HepG2 (cell line): ENCODE measurements around the gene AXIN2. TPM values are rescaled to one million over a fixed set of nuclear protein-coding genes. Genes with fewer than 3 reads are reported as not detected.

Experiments
- ATAC-seq: fragments of 200-7000 bp; cut with Tn5 transposase; 3 replicates; pipeline ENCODE4 v1.9.1; 2020; ENCODE audit warnings: mild to moderate bottlenecking, moderate library complexity
- BruUV-seq: library from RNA; stranded (reverse); fragments of 400-500 nt; replicated peaks from 2 replicates; lab custom pipeline; 2021; lab: Mats Ljungman, UMichigan
- CTCF ChIA-PET: fragments of 300-600 bp; formaldehyde crosslinking; extraction: SDS; loops from one replicate; lab custom pipeline; 2021; ENCODE audit warnings: low total read pairs, inconsistent platforms, low intra/inter-chr PET ratio; lab: Yijun Ruan, JAX
- POLR2A ChIA-PET: fragments of 350-600 bp; sonication (Branson Sonifier 250); formaldehyde crosslinking; loops from one replicate; lab custom pipeline; 2020; ENCODE audit warnings: antibody characterized with exemption, inconsistent platforms; lab: Yijun Ruan, JAX
- DNase-seq: peaks from one replicate; pipeline ENCODE4 v3.0.0-alpha.2; 2015; ENCODE audit warnings: low spot score
- FAIRE-seq: peaks from 3 replicates; lab custom pipeline; 2011; peaks lifted over from hg19 to GRCh38; lab: Jason Lieb, UNC
- H2AFZ ChIP-seq: one replicate; pipeline ENCODE4 v1.6.1; 2011; ENCODE audit warnings: low read length, inconsistent platforms
- H3K27ac ChIP-seq: fragments of 300-600 bp; 3 replicates; pipeline ENCODE4 v1.8.0; 2011; ENCODE audit warnings: mixed run types, mild to moderate bottlenecking, mixed read lengths, low read length, inconsistent platforms; ENCODE audit not compliant: insufficient read depth; ENCODE audit errors: extremely low read length
- H3K27me3 ChIP-seq, 2 experiments: fragments of 200-600 bp in 1 of 2; 2 replicates in 1 of 2; 3 replicates in 1 of 2; pipeline versions ENCODE4 v1.6.0 to v1.8.0; 2011; ENCODE audit warnings: low read length in 2 of 2, mild to moderate bottlenecking in 2 of 2, moderate library complexity in 2 of 2, inconsistent platforms in 1 of 2; ENCODE audit not compliant: insufficient read depth in 2 of 2, control insufficient read depth in 1 of 2
- H3K36me3 ChIP-seq, 2 experiments: fragments of 200-600 bp in 1 of 2; replicated peaks in 1 of 2; 2 replicates in 1 of 2; 3 replicates in 1 of 2; pipeline versions ENCODE4 v1.5.1 to v1.8.0; 2011; ENCODE audit warnings: low read length in 2 of 2, inconsistent platforms in 1 of 2; ENCODE audit not compliant: insufficient read depth in 2 of 2, control insufficient read depth in 1 of 2
- H3K4me1 ChIP-seq: 2 replicates; pipeline ENCODE4 v1.5.1; 2012; ENCODE audit warnings: low read length, inconsistent platforms; ENCODE audit not compliant: insufficient read depth
- H3K4me2 ChIP-seq: 2 replicates; pipeline ENCODE4 v1.6.0; 2011; ENCODE audit warnings: low read depth, low read length, inconsistent platforms
- H3K4me3 ChIP-seq, 3 experiments: fragments of 200-600 bp in 1 of 3; sonication (generic), shearing (Covaris generic) in 1 of 3; replicated peaks in 1 of 3; 2 replicates each; pipeline ENCODE4 v1.5.1; 2011 to 2016; ENCODE audit warnings: low read length in 3 of 3, inconsistent platforms in 2 of 3, low read depth in 2 of 3, mild to moderate bottlenecking in 2 of 3, control low read depth in 1 of 3, mixed read lengths in 1 of 3; ENCODE audit not compliant: insufficient read depth in 1 of 3
- H3K79me2 ChIP-seq: one replicate; pipeline ENCODE4 v1.6.1; 2011; ENCODE audit warnings: low read length, inconsistent platforms; ENCODE audit not compliant: insufficient read depth
- H3K9ac ChIP-seq: 2 replicates; pipeline ENCODE4 v1.6.0; 2011; ENCODE audit warnings: mild to moderate bottlenecking, low read depth, low read length, inconsistent platforms; ENCODE audit not compliant: insufficient read depth
- H3K9me3 ChIP-seq: 2 replicates; pipeline ENCODE4 v1.5.1; 2012; ENCODE audit warnings: mild to moderate bottlenecking, low read length
- H4K20me1 ChIP-seq: 2 replicates; pipeline ENCODE4 v1.6.0; 2011; ENCODE audit warnings: inconsistent platforms, mild to moderate bottlenecking, low read length, moderate library complexity; ENCODE audit not compliant: insufficient read depth
- AGO2 ChIP-seq: fragments of 200-400 bp; formaldehyde crosslinking; optimal IDR thresholded peaks from 2 replicates; pipeline ENCODE3; 2017; ENCODE audit warnings: mild to moderate bottlenecking, low read depth, low read length, moderate library complexity
- ARNT2 ChIP-seq: sonication (generic); formaldehyde crosslinking; IDR thresholded peaks from 2 replicates; pipeline ENCODE4 v1.8.0; 2022; ENCODE audit warnings: mild to moderate bottlenecking, low read depth, missing genetic modification reagents, moderate library complexity
- FOXJ3 ChIP-seq: sonication (generic); formaldehyde crosslinking; IDR thresholded peaks from 2 replicates; pipeline ENCODE4 v1.4.0; 2020; ENCODE audit warnings: missing genetic modification reagents, mild to moderate bottlenecking, borderline replicate concordance
- FOXK2 ChIP-seq: fragments of 450-650 bp; IDR thresholded peaks from 2 replicates; pipeline ENCODE4 v1.6.1; 2016
- GLI4 ChIP-seq: sonication (generic); formaldehyde crosslinking; IDR thresholded peaks from 2 replicates; pipeline ENCODE4 v1.5.1; 2020; ENCODE audit warnings: missing genetic modification reagents, mild to moderate bottlenecking, moderate library complexity, borderline replicate concordance
- KAT8 ChIP-seq: IDR thresholded peaks from 2 replicates; pipeline ENCODE4 v1.6.1; 2016; ENCODE audit warnings: missing genetic modification reagents, missing compliant biosample characterization
- MLXIP ChIP-seq: sonication (generic); formaldehyde crosslinking; IDR thresholded peaks from 2 replicates; pipeline ENCODE4 v1.9.0; 2021; ENCODE audit warnings: missing genetic modification reagents, borderline replicate concordance
- NFIB ChIP-seq: sonication (generic); formaldehyde crosslinking; IDR thresholded peaks from 2 replicates; pipeline ENCODE4 v1.9.0; 2021; ENCODE audit warnings: missing genetic modification reagents, mild to moderate bottlenecking, borderline replicate concordance
- RBM22 ChIP-seq: fragments of 200-400 bp; formaldehyde crosslinking; optimal IDR thresholded peaks from 2 replicates; pipeline ENCODE3; 2017; ENCODE audit warnings: mild to moderate bottlenecking, low read length, moderate library complexity
- TEAD2 ChIP-seq: sonication (generic); formaldehyde crosslinking; IDR thresholded peaks from 2 replicates; pipeline ENCODE4 v1.9.0; 2021; ENCODE audit warnings: missing genetic modification reagents
- ZNF207 ChIP-seq: fragments of 450-650 bp; IDR thresholded peaks from 2 replicates; pipeline ENCODE4 v1.6.1; 2016; ENCODE audit warnings: antibody characterized with exemption, borderline replicate concordance
- WGBS: methylation state at CpG from one replicate; pipeline ENCODE4 v1.1.6; 2017; ENCODE audit warnings: low lambda C conversion rate; 5-methylcytosine and 5-hydroxymethylcytosine counted together
- in situ Hi-C: cut with HindIII; loops from 2 replicates; pipeline ENCODE4 v1.10.0; 2017; ENCODE audit warnings: low pct_unique_long_range_greater_than_20kb; ENCODE audit not compliant: extremely low pct_ligation_motif_present
- intact Hi-C: fragments of 100-400 bp; cut with micrococcal nuclease; formaldehyde crosslinking; loops from one replicate; pipeline ENCODE4 v1.10.0; 2022; ENCODE audit not compliant: unreplicated experiment
- polyA plus RNA-seq, 8 experiments: library from polyadenylated mRNA; depleted of rRNA in 3 of 8; stranded (reverse) in 7 of 8; unstranded in 1 of 8; fragments of >200 nt; fragmentation: Illumina TruSeq in 4 of 8; extraction: Trizol in 4 of 8; gene quantifications; 2 replicates each; pipeline versions ENCODE4 v1.2.1 to v1.2.3, GENCODE V29; 2011 to 2016; ENCODE audit warnings: low read depth in 4 of 8, missing spikeins in 1 of 8, mixed read lengths in 1 of 8; ENCODE audit not compliant: insufficient read depth in 1 of 8
- total RNA-seq, 5 experiments: library from RNA; depleted of rRNA; stranded (reverse); fragments of >200 nt; fragmentation: Illumina TruSeq; extraction: Trizol; gene quantifications; 2 replicates each; pipeline ENCODE4 v1.2.3, GENCODE V29; 2016; ENCODE audit warnings: low read depth in 1 of 5
- TF ChIP-seq, protein P1 (sequence below): sonication (generic); formaldehyde crosslinking; IDR thresholded peaks from 2 replicates; pipeline ENCODE4 v1.8.1; 2023; ENCODE audit warnings: mild to moderate bottlenecking, moderate library complexity, missing genetic modification reagents

The AXIN2 gene
- total and polyA plus RNA-seq, 2 of the 13 experiments (the other 11 are each of a cell fraction or from before 2014, with no cell fraction given): 58.6 to 63.4 TPM

- intact Hi-C loops (no loop called here), in situ Hi-C loops (loop anchor here (25.0 kb wide), 1 partner anchor 625 kb away; no protein-coding TSS in a partner anchor)
- 98% methylated on average over 35 of the region's 35 CpGs for WGBS
- Histone ChIP-seq H3K9me3 (no peaks in the 10 kb centered on the region), H3K4me3 (no peak overlapping the region), H3K27ac (no peak overlapping the region), H3K27me3 (no peaks in the 10 kb centered on the region), H3K4me1 (peaks cover 22% of the 10 kb centered on the region), H2AFZ (no peak overlapping the region), H3K79me2 (peaks cover 31% of the 10 kb centered on the region), H3K36me3 (peaks cover 77 to 100% of the 10 kb centered on the region in 2 experiments), H4K20me1 (peaks cover 94% of the 10 kb centered on the region), H3K9ac (no peak overlapping the region), H3K4me2 (no peak overlapping the region)
- no peak for ATAC-seq
- no TSS peak for BruUV-seq
- DNase-seq: no peak
- FAIRE-seq: no peak
- POLR2A ChIA-PET: interaction anchor here (2.1 kb wide), 1 partner anchor 13 kb away, joined by 4 read pairs; no protein-coding TSS in a partner anchor
- CTCF ChIA-PET: no interaction called here
- TF ChIP-seq FOXK2 (no peak), NFIB (CRISPR knock-in tag) (no peak), GLI4 (CRISPR knock-in tag) (no peak), TEAD2 (CRISPR knock-in tag) (no peak), AGO2 (peak; percentile 1), ARNT2 (no peak), KAT8 (CRISPR knock-in tag) (no peak), RBM22 (peak; percentile 8), ZNF207 (no peak), MLXIP (CRISPR knock-in tag) (no peak), FOXJ3 (CRISPR knock-in tag) (no peak)
- TF ChIP-seq, protein P1, sequence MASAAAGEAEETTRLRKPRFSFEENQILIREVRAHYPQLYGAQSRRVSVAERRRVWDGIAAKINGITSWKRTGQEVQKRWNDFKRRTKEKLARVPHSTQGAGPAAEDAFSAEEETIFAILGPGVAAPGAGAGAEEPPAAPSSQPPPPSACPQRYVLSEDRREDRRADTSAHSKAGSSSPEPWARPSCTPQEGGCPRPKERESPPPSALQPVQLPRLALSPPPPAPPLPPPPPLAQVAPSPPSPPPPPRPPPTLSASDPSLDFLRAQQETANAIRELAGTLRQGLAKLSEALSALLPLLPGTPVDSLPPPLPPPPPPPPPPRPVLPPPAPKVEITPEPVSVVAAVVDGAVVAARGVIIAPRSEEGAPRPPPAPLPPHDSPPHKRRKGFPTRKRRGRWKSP: no peak
Observed at GRCh38 chr17:65537343-65537844, 24.1 kb downstream of the AXIN2 start.
